Neural cell (in vitro differentiated cells): ENCODE results near the gene TBC1D19. TPM values are rescaled to one million over a fixed set of nuclear protein-coding genes. Genes with fewer than 3 reads are reported as not detected.

ENCODE experiments used
- H2AFZ ChIP-seq: fragments of 200-600, 300-800 bp; sonication (generic), shearing (Covaris generic); 2 replicates; pipeline ENCODE4 v1.6.0; 2014; ENCODE audit warnings: low read depth, mild to moderate bottlenecking, antibody characterized with exemption, low read length, moderate library complexity
- H3F3A ChIP-seq: fragments of 200-600 bp; shearing (Covaris generic); 2 replicates; pipeline ENCODE4 v1.6.1; 2016; ENCODE audit warnings: mild to moderate bottlenecking, moderate library complexity, mixed read lengths, antibody characterized with exemption, low read length; ENCODE audit not compliant: insufficient read depth, poor library complexity, severe bottlenecking
- H3K27ac ChIP-seq: fragments of 200-600, 300-800 bp; sonication (generic), shearing (Covaris generic); 2 replicates; pipeline ENCODE4 v1.5.1; 2014; ENCODE audit warnings: mild to moderate bottlenecking, low read length, moderate library complexity
- H3K27me3 ChIP-seq: fragments of 300-800, 200-600 bp; sonication (generic), shearing (Covaris generic); 2 replicates; pipeline ENCODE4 v1.6.0; 2014; ENCODE audit warnings: mild to moderate bottlenecking, low read depth, low read length, moderate library complexity; ENCODE audit not compliant: insufficient read depth
- H3K36me3 ChIP-seq: fragments of 300-800, 200-600 bp; sonication (generic), shearing (Covaris generic); 2 replicates; pipeline ENCODE4 v1.5.1; 2014; ENCODE audit warnings: mild to moderate bottlenecking, antibody characterized with exemption, low read length, moderate library complexity; ENCODE audit not compliant: insufficient read depth
- H3K4me2 ChIP-seq: fragments of 300-800, 200-600 bp; sonication (generic), shearing (Covaris generic); 2 replicates; pipeline ENCODE4 v1.6.0; 2014; ENCODE audit warnings: mild to moderate bottlenecking, low read length
- H3K4me3 ChIP-seq: fragments of 300-800, 200-600 bp; sonication (generic), shearing (Covaris generic); 2 replicates; pipeline ENCODE4 v1.5.1; 2014; ENCODE audit warnings: mild to moderate bottlenecking, low read length, moderate library complexity
- H3K79me2 ChIP-seq: fragments of 200-600 bp; shearing (Covaris generic); replicated peaks from 2 replicates; pipeline ENCODE4 v1.6.0; 2014; ENCODE audit warnings: mild to moderate bottlenecking, low read length, moderate library complexity; ENCODE audit not compliant: insufficient read depth
- H3K9ac ChIP-seq: fragments of 300-800, 200-600 bp; sonication (generic), shearing (Covaris generic); 2 replicates; pipeline ENCODE4 v1.6.1; 2016; ENCODE audit warnings: mild to moderate bottlenecking, low read length, mixed read lengths
- H3K9me2 ChIP-seq: fragments of 200-600 bp; shearing (Covaris generic); 2 replicates; pipeline ENCODE4 v1.6.1; 2016; ENCODE audit warnings: mild to moderate bottlenecking, low read length, mixed read lengths; ENCODE audit not compliant: insufficient read depth
- H3K9me3 ChIP-seq: fragments of 200-600, 300-800 bp; sonication (generic), shearing (Covaris generic); 2 replicates; pipeline ENCODE4 v1.6.1; 2016; ENCODE audit warnings: mild to moderate bottlenecking, mixed run types, low read length, moderate library complexity, mixed read lengths
- H4K20me1 ChIP-seq: fragments of 200-600 bp; shearing (Covaris generic); 2 replicates; pipeline ENCODE4 v1.6.1; 2016; ENCODE audit warnings: mild to moderate bottlenecking, mixed run types; ENCODE audit not compliant: insufficient read depth
- CTCF ChIP-seq: fragments of 450-650 bp; IDR thresholded peaks from 2 replicates; pipeline ENCODE4 v1.5.1; 2014; ENCODE audit warnings: antibody characterized with exemption, mild to moderate bottlenecking, moderate library complexity; ENCODE audit not compliant: poor library complexity, severe bottlenecking
- EP300 ChIP-seq: fragments of 450-650 bp; conservative IDR thresholded peaks from 2 replicates; pipeline ENCODE4 v1.6.1; 2014; ENCODE audit warnings: antibody characterized with exemption, mild to moderate bottlenecking, moderate library complexity; ENCODE audit not compliant: poor library complexity, severe bottlenecking
- EZH2 ChIP-seq: fragments of 200-600, 300-800 bp; shearing (Covaris generic), sonication (generic); IDR thresholded peaks from 2 replicates; pipeline ENCODE4 v1.6.1; 2014; ENCODE audit warnings: antibody characterized with exemption, low read length, borderline replicate concordance, mild to moderate bottlenecking; ENCODE audit not compliant: insufficient read depth, poor library complexity, severe bottlenecking
- MXI1 ChIP-seq: fragments of 450-650 bp; conservative IDR thresholded peaks from 2 replicates; pipeline ENCODE4 v1.6.1; 2014; ENCODE audit warnings: antibody characterized with exemption, mild to moderate bottlenecking; ENCODE audit not compliant: poor library complexity, severe bottlenecking
- POLR2AphosphoS5 ChIP-seq: IDR thresholded peaks from 2 replicates; pipeline ENCODE4 v1.6.1; 2012
- RAD21 ChIP-seq: fragments of 450-650 bp; conservative IDR thresholded peaks from 2 replicates; pipeline ENCODE4 v1.6.1; 2014; ENCODE audit warnings: antibody characterized with exemption, mild to moderate bottlenecking, moderate library complexity
- REST ChIP-seq: IDR thresholded peaks from 2 replicates; pipeline ENCODE4 v1.6.1; 2012; ENCODE audit warnings: borderline replicate concordance
- SMC3 ChIP-seq: fragments of 450-650 bp; conservative IDR thresholded peaks from 2 replicates; pipeline ENCODE4 v1.6.1; 2014; ENCODE audit warnings: antibody characterized with exemption, mild to moderate bottlenecking, moderate library complexity; ENCODE audit not compliant: poor library complexity
- TAF1 ChIP-seq: IDR thresholded peaks from 2 replicates; pipeline ENCODE4 v1.6.1; 2012; ENCODE audit warnings: low read depth
- polyA plus RNA-seq: library from polyadenylated mRNA; depleted of rRNA; stranded (reverse); fragments of >200 nt; gene quantifications from 2 replicates; pipeline ENCODE4 v1.2.3, GENCODE V29; 2014

Gene TBC1D19
- polyA plus RNA-seq, 1 donor from 2014 or later = 23.1 TPM

DNA sequence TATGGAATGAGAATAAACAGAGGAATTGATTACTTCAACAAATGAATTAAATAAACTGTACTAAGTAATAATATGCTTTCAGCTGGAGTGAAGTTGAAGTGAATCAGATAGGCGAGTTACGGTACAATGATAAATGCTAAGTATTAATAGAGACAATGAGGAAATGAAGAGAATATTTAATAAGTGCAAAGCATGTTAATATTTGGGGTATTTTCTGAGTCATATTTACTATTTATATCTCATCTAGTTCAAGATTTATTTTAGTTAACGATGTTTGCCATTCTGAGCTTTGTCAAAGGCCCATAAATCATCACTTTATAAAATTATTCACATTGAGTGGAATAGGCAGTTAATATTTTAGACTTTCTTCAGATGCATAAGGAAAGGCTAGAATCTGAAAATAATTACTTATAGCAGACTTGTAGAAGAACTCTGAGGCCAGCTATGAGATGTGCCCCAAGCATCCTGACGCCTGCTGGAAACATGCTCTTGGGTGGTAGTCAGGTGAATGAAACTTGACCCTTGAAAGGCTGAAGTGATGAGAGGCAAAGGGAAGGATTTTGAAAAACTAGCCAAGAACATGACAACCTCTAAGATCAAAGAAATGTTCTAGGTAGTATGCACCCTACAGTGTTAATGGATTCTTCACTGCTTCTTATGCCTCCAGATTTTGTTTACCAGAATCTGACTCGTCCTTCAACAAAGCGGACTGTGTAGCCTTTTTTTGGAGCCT lies 142.9 kb downstream of the TBC1D19 start:
- no peaks in the 10 kb centered on the region for H3K9me2 ChIP-seq
- TF ChIP-seq MXI1 (no peak), EZH2 (no peak), EP300 (no peak), RAD21 (no peak), POLR2AphosphoS5 (no peak), TAF1 (no peak), REST (no peak), CTCF (no peak), SMC3 (no peak)
- H3K79me2 ChIP-seq = no peaks in the 10 kb centered on the region
- H3K9me3 ChIP-seq = no peaks in the 10 kb centered on the region
- peaks cover 3% of the 10 kb centered on the region for H3K36me3 ChIP-seq
- no peaks in the 10 kb centered on the region for H3K27me3 ChIP-seq
- H3K27ac ChIP-seq = no peak overlapping the region
- H2AFZ ChIP-seq = no peak overlapping the region
- no peak overlapping the region for H3K4me2 ChIP-seq
- H4K20me1 ChIP-seq = no peaks in the 10 kb centered on the region
- H3F3A ChIP-seq = no peaks in the 10 kb centered on the region
- H3K9ac ChIP-seq = no peak overlapping the region
- no peak overlapping the region for H3K4me3 ChIP-seq

DNA sequence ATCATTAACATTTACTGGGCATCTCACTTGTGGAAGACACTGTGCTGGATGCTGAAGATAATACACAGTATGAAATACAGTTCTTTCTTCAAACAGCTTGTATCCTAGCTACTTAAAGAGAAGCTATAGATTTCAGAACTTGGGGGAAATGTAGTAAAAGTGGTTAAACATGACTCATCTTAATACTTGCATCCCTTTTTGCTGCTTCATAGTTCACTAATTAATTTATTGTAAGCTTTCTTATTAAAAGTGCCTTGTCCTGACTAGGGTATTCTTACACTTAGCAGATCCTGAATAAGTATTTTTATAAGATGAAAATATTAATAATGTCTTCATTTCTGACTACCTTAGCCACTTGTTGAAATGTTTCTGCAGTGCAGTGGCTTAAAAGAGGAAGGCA lies 144.0 kb downstream of the TBC1D19 start:
- no peaks in the 10 kb centered on the region for H3K79me2 ChIP-seq
- H3K4me2 ChIP-seq = no peak overlapping the region
- H3K4me3 ChIP-seq = no peak overlapping the region
- no peak overlapping the region for H2AFZ ChIP-seq
- H3K9ac ChIP-seq = no peak overlapping the region
- no peaks in the 10 kb centered on the region for H3K9me2 ChIP-seq
- no peaks in the 10 kb centered on the region for H3K27me3 ChIP-seq
- H3K36me3 ChIP-seq = peaks cover 3% of the 10 kb centered on the region
- no peaks in the 10 kb centered on the region for H3F3A ChIP-seq
- TF ChIP-seq REST (no peak), EP300 (no peak), EZH2 (no peak), RAD21 (no peak), POLR2AphosphoS5 (no peak), MXI1 (no peak), SMC3 (no peak), TAF1 (no peak)
- H3K9me3 ChIP-seq = no peaks in the 10 kb centered on the region
- no peaks in the 10 kb centered on the region for H4K20me1 ChIP-seq
- no peak overlapping the region for H3K27ac ChIP-seq
